HG02588 (cell line): ENCODE results near the gene CROCC.
"Not testable (repeated sequence)": the region's sequence is repeated elsewhere in the genome, so short reads cannot be mapped to it uniquely, and the experiment has no call there.

Experiments used
- ATAC-seq: cut with Tn5 transposase; IDR thresholded peaks from one replicate; pipeline ENCODE4 v1.9.1; 2021; ENCODE audit warnings: mild to moderate bottlenecking, moderate library complexity; ENCODE audit not compliant: unreplicated experiment

Gene CROCC

GRCh38 chr1:16896316-16897055 is 25.2 kb upstream of the CROCC start:
- peak; percentile 17 for ATAC-seq

- ATAC-seq = not testable (repeated sequence)
Measured at GRCh38 chr1:16897653-16898052, 24.1 kb upstream of the CROCC start.

GRCh38 chr1:16898298-16898697 is 23.4 kb upstream of the CROCC start:
- not testable (repeated sequence) for ATAC-seq

- not testable (repeated sequence) for ATAC-seq
Measured at GRCh38 chr1:16899020-16899419, 22.7 kb upstream of the CROCC start.

GRCh38 chr1:16900751-16901150 is 21.0 kb upstream of the CROCC start:
- ATAC-seq = no peak

- not testable (repeated sequence) for ATAC-seq
Measured at GRCh38 chr1:16901371-16901770, 20.4 kb upstream of the CROCC start.

- no peak for ATAC-seq
Measured at GRCh38 chr1:16903054-16903453, 18.7 kb upstream of the CROCC start.

- ATAC-seq = no peak
Measured at GRCh38 chr1:16903458-16903796, 18.3 kb upstream of the CROCC start.

- peak; percentile 88 for ATAC-seq
Measured at GRCh38 chr1:16904560-16905109, 17.1 kb upstream of the CROCC start.

- ATAC-seq = peak; percentile 81
Measured at GRCh38 chr1:16905110-16905867, 16.4 kb upstream of the CROCC start.

GRCh38 chr1:16905868-16906702 is 15.6 kb upstream of the CROCC start:
- ATAC-seq = no peak

GRCh38 chr1:16906873-16907272 is 14.9 kb upstream of the CROCC start:
- no peak for ATAC-seq

- no peak for ATAC-seq
Measured at GRCh38 chr1:16907870-16908758, 13.6 kb upstream of the CROCC start.

GRCh38 chr1:16911851-16912721 is 9.6 kb upstream of the CROCC start:
- not testable (repeated sequence) for ATAC-seq

GRCh38 chr1:16912742-16913141 is 9.0 kb upstream of the CROCC start:
- not testable (repeated sequence) for ATAC-seq

- ATAC-seq = no peak
Measured at GRCh38 chr1:16913181-16913832, 8.4 kb upstream of the CROCC start.

GRCh38 chr1:16913833-16914662 is 7.7 kb upstream of the CROCC start:
- ATAC-seq = peak; percentile 82
